HG02588 (cell line): ENCODE results near the gene CCDC174.
"Not testable (repeated sequence)": the region's sequence is repeated elsewhere in the genome, so short reads cannot be mapped to it uniquely, and the experiment has no call there.

Experiments used
- ATAC-seq: cut with Tn5 transposase; IDR thresholded peaks from one replicate; pipeline ENCODE4 v1.9.1; 2021; ENCODE audit warnings: mild to moderate bottlenecking, moderate library complexity; ENCODE audit not compliant: unreplicated experiment

The CCDC174 gene

GRCh38 chr3:14649466-14649865 lies 2.1 kb upstream of the CCDC174 start:
- ATAC-seq, result no peak

GRCh38 chr3:14650193-14650592 lies 1.4 kb upstream of the CCDC174 start:
- ATAC-seq, result no peak

DNA sequence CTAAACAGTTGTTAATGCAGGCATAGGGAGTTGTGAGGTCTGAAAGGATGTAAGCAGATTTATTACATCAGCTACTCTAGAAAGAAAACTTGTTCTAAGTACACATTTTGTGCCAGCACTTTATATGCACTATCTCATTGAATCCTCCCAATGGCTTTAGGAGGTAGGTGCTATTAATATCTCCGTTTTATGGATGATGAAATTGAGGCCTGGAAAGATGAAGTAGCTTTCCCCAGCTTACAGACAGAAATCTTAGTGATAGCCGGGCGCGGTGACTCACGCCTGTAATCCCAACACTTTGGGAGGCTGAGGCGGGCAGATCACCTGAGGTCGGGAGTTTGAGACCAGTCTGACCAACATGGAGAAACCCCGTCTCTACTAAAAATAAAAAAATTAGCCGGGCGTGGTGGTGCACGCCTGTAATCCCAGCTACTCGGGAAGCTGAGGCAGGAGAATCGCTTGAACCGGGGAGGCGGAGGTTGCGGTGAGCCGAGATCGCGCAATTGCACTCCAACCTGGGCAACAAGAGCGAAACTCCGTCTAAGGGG lies 872 bp downstream of the CCDC174 start:
- not testable (repeated sequence) for ATAC-seq

GRCh38 chr3:14657579-14657978 lies 6.0 kb downstream of the CCDC174 start:
- ATAC-seq, result no peak

GRCh38 chr3:14658978-14659377 lies 7.4 kb downstream of the CCDC174 start:
- no peak for ATAC-seq

- no peak for ATAC-seq
Measured at GRCh38 chr3:14660942-14661341, 9.4 kb downstream of the CCDC174 start.

DNA sequence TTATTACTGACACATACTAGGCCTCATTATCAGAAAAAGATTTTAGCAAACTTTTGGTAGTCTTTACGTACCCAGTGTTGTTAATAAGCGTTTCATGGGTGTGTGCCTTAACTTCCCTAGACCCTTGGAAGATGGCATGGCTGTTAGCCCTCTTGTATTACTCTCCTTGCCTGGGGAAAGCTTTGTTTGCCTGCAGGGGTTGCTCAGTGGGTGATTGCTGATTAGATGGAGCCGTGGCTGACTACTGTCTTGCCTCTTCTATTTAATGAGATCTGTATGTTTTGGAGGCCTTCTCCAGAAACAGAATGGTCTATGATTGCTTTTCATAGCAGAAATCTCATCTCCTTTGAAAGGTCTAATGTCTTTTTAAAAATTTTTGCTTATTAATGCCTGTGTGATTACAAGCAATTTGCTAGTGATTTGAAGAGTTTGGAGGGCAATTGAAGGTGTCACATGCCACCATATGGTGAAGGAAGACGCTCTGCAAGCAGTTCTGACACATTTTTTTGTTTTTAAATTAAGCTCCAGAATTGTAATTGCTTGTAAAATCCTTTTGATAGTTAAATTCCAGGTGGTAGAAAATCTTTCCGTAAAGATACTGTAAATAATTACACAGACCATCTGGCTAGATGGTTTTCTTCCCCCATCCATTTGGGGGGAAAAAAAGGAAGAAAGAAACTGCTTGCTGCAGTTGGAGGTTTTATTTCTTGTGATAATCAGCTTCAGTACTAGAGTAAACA lies 12.0 kb downstream of the CCDC174 start:
- ATAC-seq, result no peak

GRCh38 chr3:14664170-14664569 lies 12.6 kb downstream of the CCDC174 start:
- ATAC-seq, result no peak

GRCh38 chr3:14672588-14672987 lies 21.0 kb downstream of the CCDC174 start:
- no peak for ATAC-seq

GRCh38 chr3:14674841-14675240 lies 23.3 kb downstream of the CCDC174 start, which contains the start of gene C3orf20:
C3orf20 (plus strand) TSS chr3:14675141; CDS start chr3:14682714, 7,573 bp downstream.
- ATAC-seq, result no peak

GRCh38 chr3:14676881-14677280 lies 25.3 kb downstream of the CCDC174 start:
- ATAC-seq, result no peak

- no peak for ATAC-seq
Measured at GRCh38 chr3:14678015-14678503, 26.5 kb downstream of the CCDC174 start.

- ATAC-seq, result no peak
Measured at GRCh38 chr3:14680115-14680514, 28.6 kb downstream of the CCDC174 start.

DNA sequence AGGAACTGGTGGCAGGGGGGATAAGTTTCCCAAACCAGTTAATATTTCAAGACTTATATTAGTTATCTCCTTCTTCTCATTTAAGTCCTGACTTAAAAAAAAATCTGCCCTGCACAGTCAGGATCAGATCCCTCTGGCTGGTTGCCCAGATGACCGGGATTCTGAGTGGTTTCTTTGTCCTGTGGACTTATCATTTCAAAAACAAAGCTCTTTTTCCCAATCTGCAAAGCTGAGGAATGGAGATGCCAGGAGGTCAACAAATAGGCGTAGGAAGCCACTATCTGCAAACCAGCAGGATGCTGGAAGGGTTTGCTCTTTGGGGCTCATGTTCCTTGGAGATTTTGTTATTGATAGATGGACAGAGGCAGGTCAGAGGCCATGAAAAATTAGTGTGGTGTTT lies 29.2 kb downstream of the CCDC174 start:
- ATAC-seq, result no peak

GRCh38 chr3:14684447-14684846 lies 32.9 kb downstream of the CCDC174 start:
- ATAC-seq, result no peak

DNA sequence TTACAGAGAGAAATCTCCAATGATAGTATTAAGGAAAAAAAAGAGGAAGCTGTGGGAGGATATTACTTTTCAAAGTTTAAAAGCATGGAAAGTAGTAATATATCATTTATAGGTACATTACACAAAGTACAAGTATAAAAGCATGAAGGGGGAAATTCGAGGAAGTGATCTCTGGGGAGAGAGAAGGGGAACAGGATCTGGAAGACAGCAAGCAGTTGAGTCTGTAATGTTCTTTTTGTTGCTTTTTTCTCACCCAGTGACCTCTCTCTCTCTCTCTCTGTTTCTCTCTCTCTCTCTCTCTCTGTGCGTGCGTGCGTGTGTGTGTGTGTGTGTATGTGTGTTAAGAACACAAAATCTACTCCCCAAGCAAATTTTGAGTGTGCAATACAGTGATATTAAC lies 33.6 kb downstream of the CCDC174 start:
- ATAC-seq, result no peak

GRCh38 chr3:14687360-14687759 lies 35.8 kb downstream of the CCDC174 start:
- no peak for ATAC-seq

DNA sequence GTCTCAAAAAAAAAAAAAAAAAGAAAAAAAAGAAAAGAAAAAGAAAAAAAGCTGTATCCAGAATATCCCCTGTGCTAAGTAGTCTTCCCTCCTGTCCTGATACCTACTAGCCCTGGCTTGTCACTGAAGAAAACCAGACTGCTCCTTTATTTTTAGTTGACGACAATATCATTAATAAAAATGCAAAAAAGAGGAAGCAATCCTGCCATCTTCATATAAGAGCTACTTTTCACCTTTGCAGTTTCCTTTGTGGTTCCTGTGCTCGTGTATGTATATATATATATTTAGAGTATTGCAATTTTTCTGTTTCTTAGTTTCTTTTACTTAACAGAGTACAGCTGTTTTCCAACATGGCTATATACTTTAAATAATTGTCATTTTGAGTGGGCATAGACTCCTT lies 37.0 kb downstream of the CCDC174 start:
- ATAC-seq, result peak; percentile 40

DNA sequence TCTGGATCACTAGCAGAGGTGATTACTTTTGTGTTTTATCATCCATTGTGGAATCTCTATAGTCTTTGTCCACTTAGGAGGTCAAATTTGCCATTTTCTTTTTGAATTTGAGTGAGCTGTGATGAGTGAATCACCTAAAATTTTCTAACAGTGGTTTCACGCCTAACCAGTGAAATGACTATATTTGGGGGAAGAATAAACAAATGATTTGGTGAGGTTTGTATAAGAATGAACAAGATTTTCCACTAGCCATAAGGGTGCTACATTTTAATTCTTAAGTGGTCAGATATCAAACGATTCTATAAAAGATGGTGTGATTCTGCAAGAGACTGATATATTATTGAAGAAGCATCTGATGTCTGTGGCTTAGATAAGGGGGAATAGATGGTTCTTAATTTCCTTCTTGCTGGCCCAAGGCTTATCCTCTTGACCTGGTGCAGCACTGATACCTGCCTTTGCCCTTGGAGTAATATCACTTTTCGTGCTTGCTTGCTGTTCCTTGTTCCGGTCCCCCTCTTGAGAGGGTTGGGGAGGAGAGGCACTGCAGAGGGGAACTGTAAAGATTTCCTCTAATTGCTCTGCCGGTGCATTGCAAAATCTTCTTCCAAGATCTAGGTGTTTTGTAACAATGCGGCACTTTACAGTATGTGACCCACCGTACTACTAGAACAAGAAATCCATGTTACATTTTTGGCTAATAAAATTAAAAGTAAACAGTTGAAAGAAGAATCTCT lies 37.9 kb downstream of the CCDC174 start:
- ATAC-seq, result no peak

GRCh38 chr3:14691239-14691638 lies 39.7 kb downstream of the CCDC174 start:
- peak; percentile 52 for ATAC-seq

- no peak for ATAC-seq
Measured at GRCh38 chr3:14691719-14692118, 40.2 kb downstream of the CCDC174 start.
